HG03103 (cell line): ENCODE results near the gene CCDC6.

Experiments
- ATAC-seq: cut with Tn5 transposase; IDR thresholded peaks from one replicate; pipeline ENCODE4 v1.9.1; 2021; ENCODE audit warnings: low read depth; ENCODE audit not compliant: unreplicated experiment

Gene CCDC6

GRCh38 chr10:59857049-59857448 is 49.3 kb downstream of the CCDC6 start:
- ATAC-seq, result no peak

- ATAC-seq, result no peak
Observed at GRCh38 chr10:59856104-59856503, 50.3 kb downstream of the CCDC6 start.

GRCh38 chr10:59854571-59854970 is 51.8 kb downstream of the CCDC6 start:
- ATAC-seq, result no peak

- ATAC-seq, result no peak
Observed at GRCh38 chr10:59852670-59853069, 53.7 kb downstream of the CCDC6 start.

GRCh38 chr10:59851864-59852263 is 54.5 kb downstream of the CCDC6 start:
- ATAC-seq, result no peak

- no peak for ATAC-seq
Observed at GRCh38 chr10:59847888-59848287, 58.5 kb downstream of the CCDC6 start.

GRCh38 chr10:59847326-59847725 is 59.0 kb downstream of the CCDC6 start:
- no peak for ATAC-seq

GRCh38 chr10:59844436-59844835 is 61.9 kb downstream of the CCDC6 start:
- ATAC-seq, result no peak

GRCh38 chr10:59843748-59844147 is 62.6 kb downstream of the CCDC6 start:
- ATAC-seq, result no peak

- ATAC-seq, result no peak
Observed at GRCh38 chr10:59839576-59839975, 66.8 kb downstream of the CCDC6 start.

- no peak for ATAC-seq
Observed at GRCh38 chr10:59838085-59838789, 68.1 kb downstream of the CCDC6 start.

- no peak for ATAC-seq
Observed at GRCh38 chr10:59833810-59834209, 72.5 kb downstream of the CCDC6 start.

- no peak for ATAC-seq
Observed at GRCh38 chr10:59832506-59832905, 73.8 kb downstream of the CCDC6 start.

GRCh38 chr10:59831658-59832503 is 74.5 kb downstream of the CCDC6 start:
- no peak for ATAC-seq

- no peak for ATAC-seq
Observed at GRCh38 chr10:59830601-59831259, 75.6 kb downstream of the CCDC6 start.

GRCh38 chr10:59829601-59830000 is 76.8 kb downstream of the CCDC6 start:
- peak; percentile 74 for ATAC-seq

GRCh38 chr10:59829024-59829423 is 77.3 kb downstream of the CCDC6 start:
- no peak for ATAC-seq

- ATAC-seq, result no peak
Observed at GRCh38 chr10:59825932-59826331, 80.4 kb downstream of the CCDC6 start.

GRCh38 chr10:59823751-59824150 is 82.6 kb downstream of the CCDC6 start:
- ATAC-seq, result no peak

- ATAC-seq, result no peak
Observed at GRCh38 chr10:59823111-59823510, 83.2 kb downstream of the CCDC6 start.

- ATAC-seq, result no peak
Observed at GRCh38 chr10:59820471-59820870, 85.9 kb downstream of the CCDC6 start.
